GM21529 (cell line): Measurements from ENCODE around the gene ESYT2.

Experiments
- ATAC-seq: cut with Tn5 transposase; IDR thresholded peaks from one replicate; pipeline ENCODE4 v1.9.1; 2021; ENCODE audit not compliant: unreplicated experiment

ESYT2 gene

DNA sequence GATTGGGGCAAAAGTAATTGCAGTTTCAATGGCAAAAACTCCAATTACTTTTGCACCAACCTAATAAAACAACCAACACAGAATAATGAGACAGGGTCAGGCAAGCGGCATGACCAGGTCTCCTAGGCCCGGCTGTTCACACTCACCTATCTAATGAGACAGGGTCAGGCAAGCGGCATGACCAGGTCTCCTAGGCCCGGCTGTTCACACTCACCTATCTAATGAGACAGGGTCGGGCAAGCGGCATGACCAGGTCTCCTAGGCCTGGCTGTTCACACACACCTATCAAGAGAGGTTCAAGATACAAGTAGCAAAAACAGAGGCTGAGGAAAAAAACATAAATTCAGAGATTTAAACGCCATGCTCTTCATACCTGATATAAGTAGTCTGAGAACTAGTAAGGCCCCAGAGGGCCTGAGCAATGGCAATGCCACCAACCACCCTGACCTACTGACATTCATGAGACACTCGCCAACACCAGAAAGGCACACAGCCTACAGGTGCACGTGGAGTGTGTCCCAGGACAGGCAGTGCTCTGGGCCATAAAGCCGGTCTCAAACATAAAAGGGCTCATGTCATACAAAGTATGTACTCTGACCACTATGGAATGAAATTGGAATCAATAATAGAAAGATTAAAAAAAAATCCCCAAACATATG, 84.1 kb downstream of the ESYT2 start:
- ATAC-seq: no peak

DNA sequence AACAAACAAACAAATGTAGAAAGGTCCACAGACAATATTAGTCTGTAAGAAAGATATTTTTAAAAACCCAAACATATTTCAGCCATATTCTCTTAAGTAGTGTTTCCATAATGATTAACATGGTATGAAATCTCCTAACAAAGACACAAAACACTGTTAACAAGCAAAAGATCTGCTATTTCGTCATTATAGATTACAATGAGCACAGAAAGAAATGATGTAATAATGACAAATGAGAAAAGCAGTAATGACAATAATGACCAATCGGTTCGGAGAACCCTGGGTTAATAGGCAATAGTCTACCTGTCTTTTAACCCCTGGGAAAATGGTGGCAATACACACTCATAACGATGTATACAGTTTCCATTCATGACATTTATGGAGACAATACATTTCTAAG, 85.2 kb downstream of the ESYT2 start:
- ATAC-seq: no peak

DNA sequence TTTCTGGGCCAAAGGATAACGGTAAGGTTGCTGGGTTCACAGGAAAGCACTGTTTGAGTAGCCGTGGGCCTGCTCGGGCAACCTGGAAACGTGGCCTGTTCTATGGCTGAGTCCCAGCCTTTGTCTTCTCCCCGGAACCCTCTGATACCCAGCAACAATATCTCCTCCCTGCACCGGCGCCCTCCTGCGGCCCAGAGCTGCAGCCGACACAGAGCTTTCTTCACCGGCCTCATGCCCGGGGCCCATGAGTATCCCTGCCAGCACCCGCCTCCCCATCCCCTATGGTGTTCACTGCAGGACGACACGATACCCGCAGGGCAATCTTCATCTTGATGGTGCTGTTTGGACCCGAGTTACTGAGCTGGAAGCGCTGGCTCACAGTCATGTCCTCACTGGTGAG, 86.1 kb downstream of the ESYT2 start:
- ATAC-seq: no peak

DNA sequence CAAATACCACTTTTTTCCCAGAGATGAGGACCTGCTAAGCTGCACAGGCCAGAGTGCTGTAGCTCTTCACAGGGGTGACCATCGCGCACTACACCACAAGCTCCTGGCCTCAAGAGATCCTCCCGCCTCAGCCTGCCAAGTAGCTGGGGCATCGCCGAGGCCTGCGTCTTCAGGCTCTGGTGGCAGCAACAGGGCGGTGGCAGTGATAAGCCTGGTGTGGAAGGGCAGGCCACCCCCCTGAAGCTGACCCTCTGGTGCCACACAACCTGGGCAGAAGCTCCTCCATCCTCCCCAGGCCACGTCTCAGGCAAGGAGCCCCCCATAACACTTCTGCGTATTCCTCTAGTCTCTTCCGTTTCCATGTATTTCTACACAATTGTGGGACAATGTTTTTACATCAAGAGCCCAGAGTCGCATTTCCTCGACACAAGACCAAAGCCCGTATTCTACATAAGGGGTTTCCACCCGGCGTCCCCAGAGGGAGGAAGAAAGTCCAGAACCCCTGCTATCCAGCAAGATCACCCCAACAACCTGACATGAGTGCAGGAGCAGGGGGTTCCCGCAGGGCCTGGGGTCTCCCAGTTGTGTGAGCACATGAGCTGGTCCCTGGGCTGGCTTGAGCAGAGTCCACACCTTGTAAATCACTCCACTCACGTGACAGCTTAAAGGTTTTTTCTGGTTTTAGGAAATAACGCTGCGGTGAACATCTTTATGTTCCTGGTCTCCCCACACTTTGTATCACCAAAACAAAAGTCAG, 87.1 kb downstream of the ESYT2 start:
- ATAC-seq: no peak

DNA sequence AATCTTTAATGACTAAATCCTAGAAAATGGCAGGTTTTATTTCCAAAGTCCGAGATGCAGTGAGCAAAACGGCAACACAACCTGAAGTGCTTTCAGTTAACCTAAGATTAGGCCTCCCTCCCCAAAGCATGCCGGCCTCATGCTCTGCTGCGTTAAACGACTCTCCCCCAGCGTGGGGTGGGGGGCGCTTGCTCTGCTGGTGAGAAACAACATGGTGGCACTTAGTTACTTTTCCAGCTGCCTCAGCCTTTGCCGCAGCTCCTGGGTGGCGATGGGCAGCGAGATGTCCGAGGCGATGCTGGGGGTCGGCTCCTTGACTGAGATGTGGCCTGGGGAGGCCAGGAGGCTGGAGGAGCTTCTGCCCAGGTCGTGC, 88.0 kb downstream of the ESYT2 start:
- ATAC-seq: no peak

DNA sequence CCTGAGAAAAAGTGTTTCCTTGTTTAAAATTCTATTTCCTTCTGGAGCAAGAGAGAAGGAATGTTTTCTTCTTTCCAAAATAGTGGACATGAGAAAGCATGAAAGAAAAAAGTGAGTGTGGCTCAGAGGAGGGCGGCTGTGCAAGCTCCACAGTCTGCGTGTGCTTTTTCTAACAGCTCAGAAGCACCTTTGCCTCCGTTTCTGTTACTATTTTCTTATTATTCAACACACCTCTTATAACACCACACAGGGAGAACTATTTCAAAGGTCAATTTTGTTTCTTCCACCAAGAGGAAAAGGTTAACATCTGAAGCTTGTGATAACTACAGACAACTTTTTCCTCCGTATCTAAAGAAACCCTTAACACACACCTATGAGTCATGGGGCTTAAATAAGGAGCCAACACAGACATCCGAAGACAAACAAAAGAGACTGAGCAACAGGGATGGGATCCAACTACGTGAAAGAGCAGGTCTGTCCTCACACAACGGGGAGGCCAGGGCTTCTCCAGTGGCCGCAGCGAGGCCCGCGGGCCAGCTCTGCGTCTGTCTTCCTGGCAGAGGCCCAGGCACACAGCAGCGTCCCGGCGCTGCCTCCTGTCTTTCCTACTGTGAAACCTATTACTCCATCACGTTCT, 88.5 kb downstream of the ESYT2 start:
- ATAC-seq: no peak

DNA sequence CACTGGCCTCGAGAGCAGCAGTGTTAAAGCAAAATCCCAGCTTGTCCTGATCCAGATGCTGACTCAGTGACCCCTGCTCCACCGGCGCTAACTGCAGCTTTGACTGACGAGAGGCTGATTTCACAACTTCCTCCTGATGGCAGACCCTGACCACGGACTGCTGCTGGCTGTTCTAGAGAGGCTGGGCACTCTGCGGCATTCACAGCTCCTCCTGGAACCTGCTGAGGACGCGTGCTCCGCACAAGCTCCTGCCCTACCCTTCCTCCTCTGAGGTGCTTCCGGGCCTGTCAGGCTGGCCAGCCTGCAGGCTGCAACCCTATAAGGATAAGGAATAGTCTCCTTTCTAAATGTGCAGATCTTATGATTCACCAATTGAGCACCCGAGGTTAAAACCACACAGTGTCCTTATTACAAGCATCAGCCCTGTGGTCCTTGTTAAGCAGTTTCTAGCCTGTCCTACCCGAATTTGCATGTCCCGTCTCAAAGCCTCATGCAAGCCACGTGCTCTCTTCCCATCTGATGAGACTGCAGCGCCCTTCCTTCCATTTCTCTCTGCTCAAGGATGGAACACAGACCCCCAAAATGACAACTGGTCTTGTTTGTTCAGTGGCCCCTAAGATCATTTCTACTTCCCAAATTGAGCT, 89.2 kb downstream of the ESYT2 start:
- ATAC-seq: no peak

DNA sequence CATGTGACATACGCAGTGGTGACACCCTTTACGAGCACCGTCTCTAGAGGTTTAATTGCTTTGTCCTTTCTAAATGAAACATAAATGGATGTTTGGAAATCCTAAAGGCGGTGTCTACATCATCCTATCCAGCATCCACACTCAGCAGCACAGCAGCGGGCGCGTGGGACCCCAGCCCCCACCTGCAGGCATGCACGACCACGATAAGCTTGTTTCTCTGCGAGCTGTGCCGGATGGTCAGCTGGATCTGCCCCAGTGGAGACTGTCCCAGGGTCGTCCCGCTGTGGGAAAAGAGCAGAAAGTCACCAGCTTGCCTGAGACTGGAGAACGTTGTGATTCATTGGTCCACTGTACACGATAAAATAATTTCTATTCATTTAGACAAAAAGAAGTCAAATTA, 90.5 kb downstream of the ESYT2 start:
- ATAC-seq: no peak

DNA sequence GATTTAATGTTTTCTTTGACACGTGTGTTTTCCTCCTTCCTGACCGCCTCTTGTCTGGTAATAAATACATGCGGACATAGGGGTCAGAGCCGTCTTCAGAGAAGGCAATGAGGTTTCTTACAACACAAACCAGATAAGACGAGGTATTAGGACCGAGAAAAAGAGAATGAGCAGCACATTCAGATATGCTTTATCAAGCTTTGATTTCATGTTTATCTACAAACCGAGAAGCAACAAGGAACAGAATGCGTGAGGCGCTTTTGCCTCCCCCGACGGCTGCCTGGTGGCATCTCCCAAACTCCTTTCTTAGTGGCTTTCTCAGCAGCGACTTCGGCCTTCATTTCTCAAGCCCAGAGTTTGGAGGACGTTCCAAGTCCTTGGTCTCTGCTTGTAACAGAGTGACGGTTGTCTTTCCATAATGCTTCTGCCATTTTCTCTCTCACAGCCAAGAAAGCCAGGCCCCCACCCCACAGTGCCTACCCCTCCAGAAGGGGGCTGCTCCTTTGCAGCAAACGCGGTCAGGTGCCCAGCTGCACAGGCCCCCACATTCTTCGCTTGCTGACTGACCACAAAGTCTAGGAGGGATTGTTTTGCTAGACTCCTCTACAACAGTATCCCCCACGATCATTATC, 92.1 kb downstream of the ESYT2 start:
- ATAC-seq: no peak

DNA sequence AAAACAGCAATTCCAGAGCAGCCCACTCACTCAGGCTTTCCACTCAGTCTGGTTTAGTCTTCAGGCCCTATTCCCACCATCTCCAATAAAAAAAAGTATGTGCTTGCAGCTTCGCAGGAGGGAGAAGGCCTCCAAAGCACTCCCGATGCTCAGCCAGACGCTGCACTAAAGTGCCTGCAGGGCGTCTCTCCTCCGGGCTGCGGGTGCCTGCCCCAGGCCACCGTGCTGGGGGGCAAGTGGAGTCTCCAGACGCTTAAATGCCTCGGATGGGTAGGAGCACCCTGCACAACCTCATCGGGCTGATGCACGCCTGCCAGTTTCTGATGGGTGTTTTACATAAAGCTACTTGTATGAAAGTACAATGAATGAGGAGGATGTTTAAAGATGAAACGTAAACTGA, 93.4 kb downstream of the ESYT2 start:
- ATAC-seq: no peak

DNA sequence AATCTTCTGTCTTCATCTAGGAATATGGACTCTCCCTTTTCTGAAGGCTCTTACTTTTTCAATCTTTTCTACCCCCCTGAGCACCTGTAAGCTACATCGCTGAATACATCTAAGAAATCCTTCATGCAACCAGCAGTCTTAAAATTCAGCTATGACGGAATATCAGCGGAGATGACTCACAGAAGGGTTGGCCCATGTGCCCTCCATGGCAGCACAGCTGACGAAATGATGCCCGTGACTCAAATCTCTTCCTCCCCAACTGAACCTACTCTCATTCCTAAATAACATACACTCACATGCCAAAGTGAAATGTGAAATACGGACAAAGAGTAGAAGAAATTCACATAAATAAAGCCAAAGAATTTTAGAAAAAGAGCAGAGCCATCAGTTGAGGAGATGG, 94.4 kb downstream of the ESYT2 start:
- no peak for ATAC-seq

DNA sequence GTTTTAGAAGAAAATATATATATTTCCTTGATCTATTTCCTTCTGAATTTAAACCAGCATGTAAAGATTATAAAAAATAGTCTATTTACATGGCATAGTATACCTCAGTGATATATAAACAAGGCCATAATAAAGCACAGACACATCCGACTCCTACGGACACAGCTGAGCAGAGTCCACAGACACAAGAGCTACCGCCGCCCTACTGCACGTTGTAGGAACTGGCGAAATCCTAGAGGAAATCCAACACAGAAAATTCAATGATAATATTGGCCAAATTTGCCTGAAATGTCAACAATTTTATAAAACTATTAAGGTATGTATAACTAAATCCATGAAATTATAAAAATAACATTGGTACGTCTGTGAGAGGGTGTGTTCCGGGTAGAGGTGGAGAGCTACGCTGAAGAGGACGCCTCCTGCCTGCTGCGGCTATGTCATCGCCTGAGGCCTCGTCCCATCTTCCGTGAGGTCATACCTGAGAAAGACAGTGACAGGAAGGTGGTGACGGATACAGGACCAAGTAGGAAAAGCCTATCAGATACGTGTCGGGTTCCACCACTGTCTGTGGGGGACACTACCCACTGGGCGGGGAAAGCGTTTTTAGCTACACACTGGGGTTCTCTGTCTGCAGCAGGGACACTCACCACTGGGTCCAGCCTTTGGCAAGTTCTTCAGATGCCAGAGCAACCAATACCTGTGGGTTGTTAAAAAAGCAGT, 95.4 kb downstream of the ESYT2 start:
- no peak for ATAC-seq

DNA sequence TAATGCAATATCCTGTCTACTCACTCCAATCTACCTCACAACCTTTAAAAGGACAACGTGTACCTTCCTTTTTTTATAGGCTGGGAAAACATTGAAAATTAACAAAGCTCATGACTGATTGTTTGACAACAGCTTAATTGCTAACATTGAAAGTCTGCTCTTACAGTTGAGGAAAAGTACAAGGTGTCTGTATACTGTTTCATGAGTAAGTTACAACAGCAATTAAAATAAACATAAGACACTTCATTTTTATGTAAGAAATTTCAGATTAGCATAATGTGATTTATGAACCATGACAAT, 96.1 kb downstream of the ESYT2 start:
- no peak for ATAC-seq

DNA sequence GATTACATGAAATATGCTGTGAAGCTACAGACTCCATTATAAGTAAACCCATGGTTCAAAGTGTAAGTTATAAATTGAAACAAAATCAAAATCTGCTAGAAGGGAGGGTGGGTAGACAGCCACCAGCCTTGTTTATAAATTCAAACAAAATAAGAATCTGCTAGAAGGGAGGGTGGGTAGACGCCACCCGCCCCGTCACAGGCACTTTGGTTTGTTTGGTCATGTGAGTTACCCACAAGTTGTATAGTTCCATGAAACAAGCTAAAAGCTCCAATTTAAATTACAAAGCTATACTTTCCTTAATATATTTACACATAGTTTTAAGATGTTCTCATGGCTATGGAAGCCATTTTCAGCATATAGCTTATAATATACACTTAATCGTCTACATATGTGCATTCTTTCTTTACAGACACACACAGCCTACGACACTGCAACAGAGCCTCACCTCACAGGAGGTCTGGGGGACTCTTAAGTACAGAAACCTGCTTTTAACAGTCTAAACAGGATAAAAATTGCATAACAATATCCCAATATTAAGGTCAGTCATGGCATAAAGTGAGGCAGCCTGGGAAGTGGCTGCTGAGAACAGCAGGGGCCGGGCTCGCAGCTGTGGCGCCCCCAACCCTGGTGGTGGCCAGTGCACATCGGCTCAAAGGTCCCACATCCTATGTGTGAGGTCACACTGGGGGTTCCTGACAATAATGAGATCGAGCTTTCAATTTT, 96.7 kb downstream of the ESYT2 start:
- no peak for ATAC-seq

DNA sequence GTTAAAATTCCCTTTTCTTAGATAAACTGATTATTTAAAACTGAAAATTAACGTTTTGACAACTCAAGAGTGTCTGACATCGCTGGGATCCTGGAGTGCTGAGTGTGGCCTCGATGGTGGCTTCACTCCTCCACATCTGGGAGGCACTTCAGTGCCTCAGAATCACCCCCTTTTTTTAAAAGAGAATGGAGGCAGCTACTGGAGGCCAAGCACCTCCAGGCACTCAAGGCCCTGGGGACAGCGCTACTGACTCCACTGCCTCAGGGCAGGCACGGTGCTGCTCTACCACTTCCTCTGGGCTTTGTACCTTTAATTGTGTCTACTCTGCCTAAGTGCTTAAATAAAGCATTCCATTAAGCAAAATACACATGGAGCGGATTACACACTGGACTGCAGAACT, 97.5 kb downstream of the ESYT2 start:
- ATAC-seq: no peak

DNA sequence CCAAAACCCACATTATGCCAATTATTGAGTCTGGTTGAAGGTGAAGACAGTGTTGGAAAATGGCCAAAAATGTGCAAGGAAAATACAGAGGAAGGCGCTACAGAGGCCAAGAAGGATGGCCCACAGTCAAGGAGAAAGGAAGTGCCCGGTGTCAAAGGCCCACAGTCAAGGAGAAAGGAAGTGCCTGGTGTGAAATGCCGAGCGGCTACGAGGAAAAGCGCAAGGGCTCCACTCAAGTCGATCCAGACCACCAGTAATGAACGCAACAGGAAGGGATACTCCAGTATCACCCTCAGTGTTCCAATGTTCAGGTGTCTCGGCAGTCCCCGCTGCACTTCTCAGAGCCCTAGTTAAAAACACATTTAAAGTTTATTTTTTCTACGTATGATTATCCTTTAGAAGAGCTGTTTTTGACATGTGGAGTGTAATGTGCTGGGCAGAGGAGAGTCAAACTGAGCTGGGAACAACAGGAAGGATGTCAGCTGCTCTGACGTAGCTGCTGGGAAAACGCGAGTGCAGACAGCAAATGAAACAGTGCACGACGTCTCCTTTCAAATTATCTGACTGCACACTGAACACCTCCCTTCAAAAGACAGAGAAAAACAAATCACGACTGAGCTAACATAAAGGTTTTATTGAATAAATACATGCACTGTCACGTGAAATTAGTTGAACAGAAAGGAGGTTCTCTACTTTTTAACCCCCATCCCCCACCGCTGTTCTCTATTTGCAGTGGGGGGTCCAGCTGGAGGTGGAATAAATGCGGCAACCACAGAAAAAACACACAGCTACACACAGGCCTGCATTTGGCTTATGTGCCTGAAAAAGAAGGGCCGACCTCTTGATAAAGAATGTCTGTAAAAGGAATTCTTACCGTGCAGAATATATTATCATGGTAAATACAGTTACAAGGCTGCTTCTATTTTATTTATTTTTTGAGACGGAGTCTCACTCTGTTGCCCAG, 98.6 kb downstream of the ESYT2 start:
- ATAC-seq: no peak

DNA sequence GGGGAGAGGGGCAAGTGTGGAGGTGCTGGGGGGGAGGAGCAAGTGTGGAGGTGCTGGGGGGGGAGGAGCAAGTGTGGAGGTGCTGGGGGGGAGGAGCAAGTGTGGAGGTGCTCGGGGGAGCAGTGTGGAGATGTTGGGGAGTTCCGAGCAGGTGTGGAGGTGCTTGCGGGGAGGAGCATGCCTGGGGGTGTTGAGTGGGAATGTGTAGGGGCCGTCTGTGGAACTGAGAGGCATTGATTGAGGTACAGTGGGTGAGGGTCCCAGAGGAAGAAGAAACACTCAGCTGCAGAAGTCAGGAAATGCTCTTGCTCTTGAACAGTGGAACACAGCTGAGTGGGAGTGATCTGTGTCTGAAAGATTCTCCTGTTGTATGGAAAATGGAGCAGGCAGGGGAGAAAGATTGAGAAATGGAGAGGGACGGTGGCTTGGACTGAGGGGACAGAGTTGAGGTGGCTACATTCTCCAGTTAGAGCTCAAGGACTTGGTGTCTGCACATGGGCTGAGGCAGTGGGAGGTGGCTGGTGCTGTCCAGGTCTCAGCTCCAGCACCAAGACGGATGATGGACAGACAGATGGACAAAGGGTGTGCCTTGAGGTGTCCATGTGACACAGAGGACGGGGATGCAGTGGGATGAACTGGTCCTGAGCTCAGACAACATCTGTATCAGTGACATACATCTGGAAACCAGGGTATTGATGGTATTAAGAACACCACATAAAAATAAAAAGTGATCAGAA, 99.5 kb downstream of the ESYT2 start:
- no peak for ATAC-seq

DNA sequence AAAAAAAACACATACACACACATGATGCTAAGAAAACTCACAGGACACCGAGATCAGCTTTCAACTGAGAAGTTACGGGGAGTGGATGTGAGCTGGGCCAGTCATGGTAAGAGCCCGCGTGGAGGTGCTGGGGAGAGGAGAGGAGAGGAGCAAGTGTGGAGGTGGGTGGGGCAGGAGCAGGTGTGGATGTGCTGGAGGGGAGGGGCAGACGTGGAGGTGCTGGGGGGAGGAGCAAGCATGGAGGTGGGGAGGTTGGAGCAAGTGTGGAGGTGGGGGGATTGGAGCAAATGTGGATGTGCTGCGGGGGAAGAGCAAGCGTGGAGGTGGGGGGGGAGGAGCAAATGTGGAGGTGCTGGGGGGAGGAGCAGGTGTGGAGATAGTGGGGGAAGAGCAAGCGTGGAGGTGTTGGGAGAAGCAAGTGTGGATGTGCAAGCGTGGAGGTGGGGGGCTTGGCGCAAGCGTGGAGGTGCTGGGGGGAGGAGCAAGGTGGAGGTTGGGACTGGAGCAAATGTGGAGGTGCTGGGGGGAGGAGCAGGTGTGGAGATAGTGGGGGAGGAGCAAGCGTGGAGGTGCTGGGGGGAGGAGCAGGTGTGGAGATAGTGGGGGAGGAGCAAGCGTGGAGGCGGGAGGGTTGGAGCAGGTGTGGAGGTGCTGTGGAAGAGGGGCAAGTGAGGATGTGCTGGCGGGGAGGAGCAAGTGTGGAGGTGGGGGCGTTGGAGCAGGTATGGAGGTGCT, 100.2 kb downstream of the ESYT2 start:
- ATAC-seq: no peak
